Peyer's patch (tissue), 4 donors: ENCODE results near the gene CLASP1.

ENCODE experiments used
- CTCF ChIP-seq, 6 experiments: fragments of 450-650 bp in 4 of 6; fragments of 200-600 bp in 2 of 6; sonication (generic) in 1 of 6; IDR thresholded peaks; one replicate each; pipeline ENCODE4 v1.5.1; 2017 to 2019; ENCODE audit warnings: antibody characterized with exemption in 6 of 6, mild to moderate bottlenecking in 3 of 6, moderate library complexity in 1 of 6
- POLR2A ChIP-seq, 2 donors: fragments of 450-650 bp; IDR thresholded peaks; one replicate each; pipeline ENCODE4 v1.5.1; 2017; ENCODE audit warnings: antibody characterized with exemption in 2 of 2, mild to moderate bottlenecking in 2 of 2, moderate library complexity in 2 of 2

- TF ChIP-seq CTCF (IDR thresholded peaks at IDR 0.05), result no peak
- no peak for TF ChIP-seq POLR2A (IDR thresholded peaks at IDR 0.05)
These were observed 45.8 kb upstream of the CLASP1 start for GRCh38 chr2:121695171-121695451.
